Adrenal gland (tissue), 12 donors: ENCODE results near the gene AP2S1. TPM values are rescaled to one million over a fixed set of nuclear protein-coding genes. Genes with fewer than 3 reads are reported as not detected.
"Not testable (repeated sequence)": the region's sequence is repeated elsewhere in the genome, so short reads cannot be mapped to it uniquely, and the experiment has no call there.

ENCODE experiments used
- DNase-seq, 7 donors: peaks; one replicate each; pipeline ENCODE4 v3.0.0-alpha.2; 2019 to 2020
- H3K27ac ChIP-seq, 5 donors: fragments of 200-600 bp; sonication (generic) in 4 of 5; 1 replicate in 3 of 5; 2 replicates in 2 of 5; pipeline versions ENCODE4 v1.5.1 to v1.8.0; 2016 to 2020; ENCODE audit warnings: mild to moderate bottlenecking in 1 of 5
- H3K27me3 ChIP-seq: fragments of 200-600 bp; 2 replicates; pipeline ENCODE4 v1.8.0; 2021
- H3K36me3 ChIP-seq, 2 donors: fragments of 200-600 bp; replicated peaks in 1 of 2; 1 replicate in 1 of 2; 2 replicates in 1 of 2; pipeline versions ENCODE4 v1.5.1 to v1.8.0; 2018 to 2022
- H3K4me1 ChIP-seq, 2 donors: fragments of 200-600 bp; replicated peaks in 1 of 2; 1 replicate in 1 of 2; 2 replicates in 1 of 2; pipeline versions ENCODE4 v1.5.1 to v1.8.0; 2018 to 2021
- H3K4me3 ChIP-seq, 4 donors: fragments of 200-600 bp; sonication (generic) in 3 of 4; one replicate each; pipeline ENCODE4 v1.5.1; 2016 to 2018
- H3K9me3 ChIP-seq, 3 donors: fragments of 200-600 bp; sonication (generic) in 1 of 3; replicated peaks in 1 of 3; 1 replicate in 2 of 3; 2 replicates in 1 of 3; pipeline versions ENCODE4 v1.5.1 to v1.8.0; 2016 to 2021
- POLR2A ChIP-seq, 2 donors: fragments of 450-650 bp; IDR thresholded peaks; one replicate each; pipeline ENCODE4 v1.6.1; 2017; ENCODE audit warnings: antibody characterized with exemption in 2 of 2, mild to moderate bottlenecking in 2 of 2, moderate library complexity in 1 of 2
- WGBS, 4 donors: extraction: QIAGEN DNeasy Blood & Tissue Kit in 2 of 4; methylation state at CpG; one replicate each; pipeline versions ENCODE4 v1.1.5 to v1.1.7; 2013 to 2017; 5-methylcytosine and 5-hydroxymethylcytosine counted together
- intact Hi-C, 2 donors: fragments of 100-400 bp; cut with DNase I; formaldehyde crosslinking; loops; one replicate each; pipeline versions ENCODE4 v1.14.1 to v1.15.0; 2022 to 2023
- polyA plus RNA-seq, 3 donors: library from polyadenylated mRNA; stranded (reverse); fragments of 200-250 nt in 2 of 3; fragments of 350-450 nt in 1 of 3; fragmentation: Illumina TruSeq in 1 of 3; extraction: RNeasy Lipid Tissue Mini Kit (QIAGEN cat#74804) in 1 of 3; gene quantifications; one replicate each; pipeline ENCODE4 v1.2.3, GENCODE V29; 2013 to 2014
- total RNA-seq, 9 donors: library from RNA; depleted of rRNA in 4 of 9; stranded (reverse); fragments of >200 nt in 4 of 9; fragments of 120-200 nt in 1 of 9; fragmentation: NEBNext Ultra II Directional in 1 of 9; extraction: Animal tissue kit (Norgen Biotek cat#: 25700) in 1 of 9; gene quantifications; one replicate each; pipeline versions ENCODE4 v1.1.0 to v1.2.4, GENCODE V29; 2013 to 2023
- TF ChIP-seq, protein P1 (sequence below), 6 experiments: fragments of 450-650 bp in 4 of 6; fragments of 200-600 bp in 2 of 6; sonication (generic) in 1 of 6; IDR thresholded peaks; 1 replicate in 5 of 6; 2 replicates in 1 of 6; pipeline versions ENCODE4 v1.5.1 to v1.8.0; 2016 to 2021; ENCODE audit warnings: antibody characterized with exemption in 6 of 6, mild to moderate bottlenecking in 2 of 6, moderate library complexity in 1 of 6
- donor health status: healthy with polysubstance abuse.
- donor health status: Bipolar disorder and iron deficiency.
- donor health status: DM: yes; HTN: yes; CAD: no.
- donor health status: DM: no; HTN: no; CAD: no.
- donor health status: DM: no; HTN: no; CAD: no.
- donor health status: DM: yes; HTN: yes; CAD: no.

Gene AP2S1
- total and polyA plus RNA-seq, 12 donors, result 91.1 to 216 (median 166) TPM

DNA sequence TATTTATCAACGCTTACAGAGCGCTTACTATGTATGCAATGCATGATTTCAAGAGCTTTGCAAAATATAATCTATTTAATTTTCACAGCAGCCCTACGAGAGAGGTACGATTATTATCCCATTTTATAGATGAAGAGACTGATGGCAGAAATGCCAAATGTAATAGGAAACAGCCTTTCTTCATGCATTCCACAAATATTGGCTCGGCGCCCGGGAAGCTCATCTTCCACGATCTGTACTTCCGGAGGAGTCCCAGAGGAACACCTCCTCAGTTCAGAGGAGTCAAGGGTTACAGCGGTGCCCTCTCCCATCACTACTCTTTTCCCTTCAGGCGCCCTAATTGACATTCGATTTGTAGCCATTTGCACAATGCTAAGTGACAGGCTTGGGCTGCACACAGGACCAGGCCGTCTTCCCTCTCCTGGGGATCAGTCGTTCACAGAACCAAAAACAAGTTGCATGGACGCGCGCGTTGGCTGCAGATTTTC is 9.0 kb upstream of the AP2S1 start:
- Histone ChIP-seq H3K4me1 (peaks cover 39 to 46% of the 10 kb centered on the region in 2 donors), H3K36me3 (no peaks in the 10 kb centered on the region), H3K9me3 (no peaks in the 10 kb centered on the region), H3K27me3 (no peaks in the 10 kb centered on the region), H3K27ac (peak overlapping the region; percentile 5 to 100 (median 99)), H3K4me3 (peak overlapping the region in 1 of 4 donors; percentile 99)
- WGBS, 4 donors, result 11 to 13% (median 12%) methylated on average over 18 of the region's 18 CpGs
- peak; percentile 73 to 93 (median 82) for DNase-seq
- TF ChIP-seq, protein P1, sequence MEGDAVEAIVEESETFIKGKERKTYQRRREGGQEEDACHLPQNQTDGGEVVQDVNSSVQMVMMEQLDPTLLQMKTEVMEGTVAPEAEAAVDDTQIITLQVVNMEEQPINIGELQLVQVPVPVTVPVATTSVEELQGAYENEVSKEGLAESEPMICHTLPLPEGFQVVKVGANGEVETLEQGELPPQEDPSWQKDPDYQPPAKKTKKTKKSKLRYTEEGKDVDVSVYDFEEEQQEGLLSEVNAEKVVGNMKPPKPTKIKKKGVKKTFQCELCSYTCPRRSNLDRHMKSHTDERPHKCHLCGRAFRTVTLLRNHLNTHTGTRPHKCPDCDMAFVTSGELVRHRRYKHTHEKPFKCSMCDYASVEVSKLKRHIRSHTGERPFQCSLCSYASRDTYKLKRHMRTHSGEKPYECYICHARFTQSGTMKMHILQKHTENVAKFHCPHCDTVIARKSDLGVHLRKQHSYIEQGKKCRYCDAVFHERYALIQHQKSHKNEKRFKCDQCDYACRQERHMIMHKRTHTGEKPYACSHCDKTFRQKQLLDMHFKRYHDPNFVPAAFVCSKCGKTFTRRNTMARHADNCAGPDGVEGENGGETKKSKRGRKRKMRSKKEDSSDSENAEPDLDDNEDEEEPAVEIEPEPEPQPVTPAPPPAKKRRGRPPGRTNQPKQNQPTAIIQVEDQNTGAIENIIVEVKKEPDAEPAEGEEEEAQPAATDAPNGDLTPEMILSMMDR (IDR thresholded peaks at IDR 0.05), result no peak
- intact Hi-C loops, result loop anchor here (5.0 kb wide), 2 partner anchors 38 to 133 kb away; no protein-coding TSS in a partner anchor

DNA sequence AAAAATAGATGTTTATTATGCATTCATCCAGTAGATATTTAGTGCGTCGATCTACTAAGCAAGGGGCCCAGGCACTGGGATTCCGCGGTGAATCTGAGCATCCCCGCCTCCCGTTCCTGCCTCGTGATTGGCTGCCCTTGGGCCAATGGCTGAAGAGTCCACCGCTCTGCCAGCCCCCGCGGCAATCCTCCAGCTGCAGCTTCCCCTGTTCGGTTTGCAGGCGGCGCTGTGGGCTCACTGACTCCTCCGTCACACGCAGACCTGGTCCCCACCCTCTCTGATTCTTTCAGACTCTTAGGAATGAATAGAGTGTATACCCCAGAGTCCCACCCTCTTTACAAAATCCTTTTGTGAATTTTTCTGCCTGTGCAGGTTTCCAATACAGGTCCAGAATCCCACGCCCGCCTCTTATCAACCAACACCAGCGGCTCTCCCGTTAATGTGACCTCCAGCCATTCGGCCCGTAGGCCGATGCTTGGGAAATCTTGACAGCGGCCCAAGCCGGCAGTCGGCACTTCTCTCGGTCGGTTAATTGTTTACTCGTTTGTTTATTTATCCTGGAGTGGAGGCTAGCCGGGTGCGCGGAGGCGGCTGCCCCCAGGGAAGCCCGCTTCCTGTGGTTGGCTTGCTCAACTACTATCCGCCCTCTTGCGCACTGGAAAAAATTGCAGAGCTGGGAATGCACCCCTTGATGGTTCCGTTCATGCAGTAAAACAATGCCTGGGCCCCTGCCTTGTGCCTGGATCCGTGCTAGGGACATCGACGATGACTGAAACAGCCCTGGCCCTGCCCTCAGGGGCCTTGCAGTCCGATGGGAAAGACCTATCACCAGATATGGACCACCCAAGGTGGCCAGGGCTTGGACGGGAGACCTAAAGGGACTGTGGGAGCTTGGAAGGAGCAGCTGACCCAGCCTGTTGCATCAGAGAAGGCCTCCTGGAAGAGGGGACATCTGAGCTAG is 5.7 kb upstream of the AP2S1 start:
- TF ChIP-seq, protein P1 (IDR thresholded peaks at IDR 0.05), result peak; percentile 50 to 88 (median 76)
- TF ChIP-seq POLR2A (IDR thresholded peaks at IDR 0.05), result peak in 1 of 2 donors; percentile 32
- WGBS, 4 donors, result 8 to 11% (median 10%) methylated on average over 31 to 41 of the region's 41 CpGs
- Histone ChIP-seq H3K36me3 (no peaks in the 10 kb centered on the region), H3K4me1 (peaks cover 12 to 18% of the 10 kb centered on the region in 2 donors), H3K27ac (peak overlapping the region in 4 of 5 donors; percentile 56 to 87 (median 76)), H3K9me3 (no peaks in the 10 kb centered on the region), H3K4me3 (peak overlapping the region in 1 of 4 donors; percentile 32), H3K27me3 (no peaks in the 10 kb centered on the region)
- DNase-seq, result peak; percentile 93 to 98 (median 97)
- intact Hi-C loops, result loop anchor here (5.0 kb wide), 1 partner anchor 136 kb away; no protein-coding TSS in a partner anchor

DNA sequence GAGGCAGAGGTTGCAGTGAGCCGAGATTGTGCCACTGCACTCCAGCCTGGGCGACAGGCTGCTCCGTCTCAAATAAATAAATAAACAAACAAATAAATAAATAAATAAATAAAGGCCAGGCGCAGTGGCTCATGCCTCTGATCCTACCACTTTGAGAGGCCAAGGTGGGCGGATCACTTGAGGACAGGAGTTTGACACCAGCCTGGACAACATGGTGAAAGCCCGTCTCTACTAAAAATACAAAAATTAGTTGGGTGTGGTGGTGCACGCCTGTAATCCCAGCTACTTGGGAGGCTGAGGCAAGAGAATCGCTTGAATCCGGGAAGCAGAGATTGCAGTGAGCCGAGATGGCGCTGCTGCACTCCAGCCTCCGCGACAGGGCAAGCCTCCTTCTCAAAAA is 4.1 kb upstream of the AP2S1 start:
- H3K4me1 ChIP-seq, result peaks cover 16 to 20% of the 10 kb centered on the region in 2 donors
- H3K27me3 ChIP-seq, H3K4me3 ChIP-seq, H3K36me3 ChIP-seq, H3K27ac ChIP-seq, H3K9me3 ChIP-seq: not testable (repeated sequence)
- DNase-seq, result peak in 2 of 7 donors; percentile 19 to 52
- 81 to 84% (median 82%) methylated on average over 12 to 13 of the region's 13 CpGs for WGBS, 4 donors
- intact Hi-C loops, result loop anchor here (5.0 kb wide), 1 partner anchor 138 kb away; no protein-coding TSS in a partner anchor

DNA sequence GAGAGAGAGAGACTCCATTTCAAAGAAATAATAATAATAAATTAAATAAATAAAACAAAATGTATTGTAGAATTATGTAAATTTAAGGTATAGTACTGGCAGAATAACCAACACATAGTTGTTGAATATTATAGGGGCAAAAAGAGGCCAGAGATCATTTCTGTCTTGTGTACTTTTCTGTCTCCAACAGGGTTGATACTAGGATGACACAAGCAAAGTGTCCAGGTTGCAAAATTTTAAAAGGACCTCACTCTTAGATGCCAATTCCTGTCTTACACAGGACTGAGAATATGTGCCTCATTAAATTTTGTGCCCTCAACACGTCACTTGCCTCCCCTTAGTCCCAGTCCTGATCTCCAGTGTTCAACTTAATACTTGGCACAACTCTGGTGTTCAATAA is 2.2 kb upstream of the AP2S1 start:
- TF ChIP-seq POLR2A (IDR thresholded peaks at IDR 0.05), result no peak
- TF ChIP-seq, protein P1 (IDR thresholded peaks at IDR 0.05), result no peak
- intact Hi-C loops, result no loop called here
- 56 to 86% (median 80%) methylated on average over 1 of the region's 1 CpG for WGBS, 4 donors

More for the DNA sequence above, 2.2 kb upstream of the AP2S1 start:
- Histone ChIP-seq H3K9me3 (no peaks in the 10 kb centered on the region), H3K27ac (no peak overlapping the region), H3K4me1 (peaks cover 14 to 24% of the 10 kb centered on the region in 2 donors), H3K36me3 (no peaks in the 10 kb centered on the region), H3K4me3 (no peak overlapping the region), H3K27me3 (no peaks in the 10 kb centered on the region)
- DNase-seq, result no peak
